ENCODE results near the gene KDM1A. TPM values are rescaled to one million over a fixed set of nuclear protein-coding genes. Genes with fewer than 3 reads are reported as not detected.

KDM1A gene
- total and polyA plus RNA-seq, 4 donors: 7.4 to 46.7 (median 21.5) TPM

- peaks cover 0 to 3% (median 0%) of the 10 kb centered on the region in 4 donors for H3K4me1 ChIP-seq (ENCODE audit: control insufficient read depth in 4 of 4, insufficient read depth in 4 of 4, low read length in 3 of 4)
- 95% methylated on average over 3 of the region's 3 CpGs for WGBS
- no peak overlapping the region for H3K4me3 ChIP-seq (ENCODE audit: low read depth in 1 of 3, low read length in 3 of 3)
- no peaks in the 10 kb centered on the region for H3K9me3 ChIP-seq (ENCODE audit: control insufficient read depth in 4 of 4, low read length in 3 of 4)
- H3K9ac ChIP-seq (ENCODE audit: low read depth in 1 of 2, low read length in 2 of 2): no peak overlapping the region
- TF ChIP-seq GABPA (IDR thresholded peaks at IDR 0.05 in 1 of 2, conservative IDR thresholded peaks at IDR 0.05 in 1 of 2) (no peak), MAX (IDR thresholded peaks at IDR 0.05) (no peak), SP1 (IDR thresholded peaks at IDR 0.05) (no peak), ZBTB33 (IDR thresholded peaks at IDR 0.05) (no peak), CTCF (IDR thresholded peaks at IDR 0.05; ENCODE audit: low read depth, low read length, missing input control) (no peak), JUND (IDR thresholded peaks at IDR 0.05) (no peak), HNF4A (conservative IDR thresholded peaks at IDR 0.05) (no peak), RXRA (IDR thresholded peaks at IDR 0.05) (no peak), RAD21 (IDR thresholded peaks at IDR 0.05) (no peak), TAF1 (conservative IDR thresholded peaks at IDR 0.05) (no peak), EGR1 (IDR thresholded peaks at IDR 0.05; ENCODE audit: low read depth in 2 of 2) (no peak)
- DNase-seq (ENCODE audit: low spot score): no peak
- no peaks in the 10 kb centered on the region for H3K27me3 ChIP-seq (ENCODE audit: control insufficient read depth in 4 of 4, insufficient read depth in 4 of 4, low read length in 3 of 4)
- no peak overlapping the region for H3K27ac ChIP-seq (ENCODE audit: low read depth in 1 of 2, low read length in 2 of 2)
- peaks cover 12 to 75% (median 43%) of the 10 kb centered on the region in 4 donors for H3K36me3 ChIP-seq (ENCODE audit: control insufficient read depth in 4 of 4, insufficient read depth in 3 of 4, low read depth in 1 of 4, low read length in 3 of 4)
Observed at GRCh38 chr1:23081376-23081775, 62.1 kb downstream of the KDM1A start.

- WGBS: 72% methylated on average over 5 of the region's 5 CpGs
- Histone ChIP-seq H3K4me3 (ENCODE audit: low read depth in 1 of 3, low read length in 3 of 3) (no peak overlapping the region), H3K9me3 (ENCODE audit: control insufficient read depth in 4 of 4, low read length in 3 of 4) (no peaks in the 10 kb centered on the region), H3K9ac (ENCODE audit: low read depth in 1 of 2, low read length in 2 of 2) (no peak overlapping the region), H3K27me3 (ENCODE audit: control insufficient read depth in 4 of 4, insufficient read depth in 4 of 4, low read length in 3 of 4) (no peaks in the 10 kb centered on the region), H3K4me1 (ENCODE audit: control insufficient read depth in 4 of 4, insufficient read depth in 4 of 4, low read length in 3 of 4) (peaks cover 0 to 3% (median 0%) of the 10 kb centered on the region in 4 donors), H3K36me3 (ENCODE audit: control insufficient read depth in 4 of 4, insufficient read depth in 3 of 4, low read depth in 1 of 4, low read length in 3 of 4) (peaks cover 5 to 77% (median 45%) of the 10 kb centered on the region in 4 donors), H3K27ac (ENCODE audit: low read depth in 1 of 2, low read length in 2 of 2) (no peak overlapping the region)
- peak in 1 of 2 donors; percentile 23 for TF ChIP-seq HNF4A (conservative IDR thresholded peaks at IDR 0.05)
- no peak for TF ChIP-seq MAX (IDR thresholded peaks at IDR 0.05)
- no peak for TF ChIP-seq RAD21 (IDR thresholded peaks at IDR 0.05)
- no peak for DNase-seq (ENCODE audit: low spot score)
Observed at GRCh38 chr1:23083714-23084480, 64.6 kb downstream of the KDM1A start.

GRCh38 chr1:23084880-23085279 is 65.6 kb downstream of the KDM1A start:
- no peak overlapping the region for H3K9ac ChIP-seq (ENCODE audit: low read depth in 1 of 2, low read length in 2 of 2)
- H3K36me3 ChIP-seq (ENCODE audit: control insufficient read depth in 4 of 4, insufficient read depth in 3 of 4, low read depth in 1 of 4, low read length in 3 of 4): peaks cover 2 to 71% (median 39%) of the 10 kb centered on the region in 4 donors
- H3K27ac ChIP-seq (ENCODE audit: low read depth in 1 of 2, low read length in 2 of 2): no peak overlapping the region
- WGBS: 96% methylated on average over 8 of the region's 8 CpGs
- H3K9me3 ChIP-seq (ENCODE audit: control insufficient read depth in 4 of 4, low read length in 3 of 4): no peaks in the 10 kb centered on the region
- TF ChIP-seq ATF3 (IDR thresholded peaks at IDR 0.05): no peak
- no peak for TF ChIP-seq GABPA (IDR thresholded peaks at IDR 0.05 in 1 of 2, conservative IDR thresholded peaks at IDR 0.05 in 1 of 2)
- no peak for TF ChIP-seq FOXA2 (IDR thresholded peaks at IDR 0.05)
- TF ChIP-seq NR2F2 (IDR thresholded peaks at IDR 0.05): no peak
- H3K4me1 ChIP-seq (ENCODE audit: control insufficient read depth in 4 of 4, insufficient read depth in 4 of 4, low read length in 3 of 4): peaks cover 0 to 3% (median 0%) of the 10 kb centered on the region in 4 donors
- H3K27me3 ChIP-seq (ENCODE audit: control insufficient read depth in 4 of 4, insufficient read depth in 4 of 4, low read length in 3 of 4): no peaks in the 10 kb centered on the region
- DNase-seq (ENCODE audit: low spot score): no peak
- no peak overlapping the region for H3K4me3 ChIP-seq (ENCODE audit: low read depth in 1 of 3, low read length in 3 of 3)
